Activated CD8-positive, alpha-beta T cell treated with anti-CD3 and anti-CD28 coated beads for 36 hours (primary cell): ENCODE data around the gene CRIM1. TPM values are rescaled to one million over a fixed set of nuclear protein-coding genes. Genes with fewer than 3 reads are reported as not detected.

Experiments
- ATAC-seq: fragments of 200-7000 bp; cut with Tn5 transposase; one replicate; pipeline ENCODE4 v1.10.0; 2021; ENCODE audit warnings: mild to moderate bottlenecking, moderate library complexity
- CTCF ChIA-PET: fragments of 350-600 bp; sonication (Branson Sonifier 250); formaldehyde crosslinking; loops from one replicate; lab custom pipeline; 2021; ENCODE audit warnings: antibody characterized with exemption; lab: Charles Lee
- POLR2A ChIA-PET: fragments of 350-600 bp; sonication (Branson Sonifier 250); formaldehyde crosslinking; loops from one replicate; lab custom pipeline; 2021; ENCODE audit warnings: antibody characterized with exemption; lab: Charles Lee
- DNase-seq: peaks from one replicate; pipeline ENCODE4 v3.0.0-alpha.2; 2020
- H3K27ac Mint-ChIP-seq: one replicate; pipeline ENCODE4 v1.8.0; 2021; ENCODE audit warnings: mild to moderate bottlenecking, mixed read lengths
- H3K27me3 Mint-ChIP-seq: one replicate; pipeline ENCODE4 v1.8.0; 2021; ENCODE audit warnings: mixed read lengths
- H3K36me3 Mint-ChIP-seq: one replicate; pipeline ENCODE4 v1.8.0; 2021; ENCODE audit warnings: low read depth, mixed read lengths
- H3K4me1 Mint-ChIP-seq: one replicate; pipeline ENCODE4 v1.8.0; 2021; ENCODE audit warnings: low read depth, mixed read lengths
- H3K4me3 Mint-ChIP-seq: one replicate; pipeline ENCODE4 v1.8.0; 2021; ENCODE audit warnings: mild to moderate bottlenecking, moderate library complexity, mixed read lengths
- H3K9me3 Mint-ChIP-seq: one replicate; pipeline ENCODE4 v1.8.0; 2021; ENCODE audit warnings: mixed read lengths
- CTCF ChIP-seq: fragments of 200-600 bp; IDR thresholded peaks from one replicate; pipeline ENCODE4 v1.8.0; 2022; ENCODE audit warnings: antibody characterized with exemption, mild to moderate bottlenecking
- intact Hi-C: fragments of 100-400 bp; cut with micrococcal nuclease; formaldehyde crosslinking; loops from one replicate; pipeline ENCODE4 v1.10.0; 2022
- total RNA-seq, 2 experiments: library from RNA; stranded (reverse); gene quantifications; one replicate each; pipeline ENCODE4 v1.2.3, GENCODE V29; 2021

CRIM1 gene
- total RNA-seq, 2 experiments from 2014 or later, result 14.4 to 15.9 TPM

GRCh38 chr2:36373149-36373926, 17.8 kb downstream of the CRIM1 start:
- Mint-ChIP-seq H3K4me3 (no peak overlapping the region), H3K9me3 (no peaks in the 10 kb centered on the region), H3K4me1 (peaks cover 23% of the 10 kb centered on the region), H3K27me3 (peaks cover 4% of the 10 kb centered on the region), H3K27ac (peak overlapping the region; percentile 12), H3K36me3 (no peaks in the 10 kb centered on the region)
- CTCF ChIA-PET, result interaction anchor here (0.8 to 1.2 kb wide), 2 partner anchors 20 to 41 kb away, joined by 3 read pairs; no protein-coding TSS in a partner anchor
- ATAC-seq (peak; percentile 66), DNase-seq (peak; percentile 8)
- no peak for TF ChIP-seq CTCF
- POLR2A ChIA-PET, result no interaction called here
- intact Hi-C loops, result no loop called here

- POLR2A ChIA-PET, result no interaction called here
- no peaks in the 10 kb centered on the region for H3K9me3 Mint-ChIP-seq
- no peak for DNase-seq
- peaks cover 29% of the 10 kb centered on the region for H3K4me1 Mint-ChIP-seq
- ATAC-seq, result no peak
- H3K27me3 Mint-ChIP-seq, result peaks cover 4% of the 10 kb centered on the region
- CTCF ChIA-PET, result interaction anchor here (0.9 kb wide), 1 partner anchor 13 kb away, joined by 3 read pairs; no protein-coding TSS in a partner anchor
- no peak overlapping the region for H3K4me3 Mint-ChIP-seq
- TF ChIP-seq CTCF, result no peak
- no peaks in the 10 kb centered on the region for H3K36me3 Mint-ChIP-seq
- H3K27ac Mint-ChIP-seq, result no peak overlapping the region
- intact Hi-C loops, result no loop called here
Observed at GRCh38 chr2:36374585-36374984, 19.0 kb downstream of the CRIM1 start.

- H3K9me3 Mint-ChIP-seq, result no peaks in the 10 kb centered on the region
- POLR2A ChIA-PET, result no interaction called here
- peaks cover 29% of the 10 kb centered on the region for H3K4me1 Mint-ChIP-seq
- no peak overlapping the region for H3K27ac Mint-ChIP-seq
- ATAC-seq (no peak), DNase-seq (no peak)
- no peak overlapping the region for H3K4me3 Mint-ChIP-seq
- no peak for TF ChIP-seq CTCF
- CTCF ChIA-PET, result interaction anchor here (0.8 kb wide), 1 partner anchor 11 kb away, joined by 3 read pairs; no protein-coding TSS in a partner anchor
- peaks cover 2% of the 10 kb centered on the region for H3K36me3 Mint-ChIP-seq
- intact Hi-C loops, result no loop called here
- no peaks in the 10 kb centered on the region for H3K27me3 Mint-ChIP-seq
Observed at GRCh38 chr2:36376319-36376765, 20.8 kb downstream of the CRIM1 start.

- TF ChIP-seq CTCF, result no peak
- CTCF ChIA-PET, result no interaction called here
- no peaks in the 10 kb centered on the region for H3K27me3 Mint-ChIP-seq
- intact Hi-C loops, result no loop called here
- no peak overlapping the region for H3K27ac Mint-ChIP-seq
- ATAC-seq (no peak), DNase-seq (no peak)
- peaks cover 2% of the 10 kb centered on the region for H3K36me3 Mint-ChIP-seq
- peaks cover 26% of the 10 kb centered on the region for H3K4me1 Mint-ChIP-seq
- POLR2A ChIA-PET, result no interaction called here
- no peaks in the 10 kb centered on the region for H3K9me3 Mint-ChIP-seq
- H3K4me3 Mint-ChIP-seq, result no peak overlapping the region
Observed at GRCh38 chr2:36376992-36377738, 21.6 kb downstream of the CRIM1 start.
